K562 (cell line): ENCODE data around the gene TDRD9. TPM values are rescaled to one million over a fixed set of nuclear protein-coding genes. Genes with fewer than 3 reads are reported as not detected.

Source experiments
- KLF6 ChIP-seq: fragments of 250-450 bp; sonication (Bioruptor Pico); IDR thresholded peaks from 2 replicates; pipeline ENCODE4 v1.4.0; 2020; ENCODE audit warnings: mild to moderate bottlenecking, moderate library complexity, borderline replicate concordance
- MEF2D ChIP-seq: conservative IDR thresholded peaks from 2 replicates; pipeline ENCODE4 v1.6.1; 2016; ENCODE audit warnings: low read depth, missing genetic modification characterization, missing compliant biosample characterization
- NELFE ChIP-seq: IDR thresholded peaks from 2 replicates; pipeline ENCODE4 v1.6.1; 2011; ENCODE audit warnings: mild to moderate bottlenecking; ENCODE audit not compliant: insufficient read depth, insufficient read length
- RAD21 ChIP-seq, 2 experiments: fragments of 250-450 bp in 1 of 2; fragments of 450-650 bp in 1 of 2; sonication (Bioruptor Pico) in 1 of 2; formaldehyde crosslinking in 1 of 2; IDR thresholded peaks in 1 of 2; conservative IDR thresholded peaks in 1 of 2; 2 replicates each; pipeline versions ENCODE4 v1.4.0 to v1.8.0; 2020 to 2022; ENCODE audit warnings: mild to moderate bottlenecking in 2 of 2, moderate library complexity in 1 of 2
- TRIM24 ChIP-seq, 2 experiments: fragments of 450-650 bp; IDR thresholded peaks; 2 replicates each; pipeline ENCODE4 v1.6.1; 2016
- TRIM28 ChIP-seq: fragments of 450-650 bp; IDR thresholded peaks from 2 replicates; pipeline ENCODE4 v1.6.1; 2017
- ZFPM2 ChIP-seq: fragments of 250-450 bp; sonication (Bioruptor Pico); IDR thresholded peaks from 2 replicates; pipeline ENCODE4 v1.5.1; 2022; ENCODE audit warnings: mild to moderate bottlenecking
- ZNF717 ChIP-seq: fragments of 250-450 bp; sonication (Bioruptor Pico); IDR thresholded peaks from 2 replicates; pipeline ENCODE4 v1.5.0; 2021
- ZNF778 ChIP-seq: fragments of 450-650 bp; formaldehyde crosslinking; IDR thresholded peaks from 2 replicates; pipeline ENCODE4 v1.4.0; 2020; ENCODE audit warnings: mild to moderate bottlenecking, moderate library complexity
- polyA plus RNA-seq, 8 experiments: library from polyadenylated mRNA; depleted of rRNA in 4 of 8; stranded (reverse) in 5 of 8; unstranded in 3 of 8; fragments of >200 nt; fragmentation: Nextera tagmentation in 2 of 8; fragmentation: Illumina TruSeq in 1 of 8; extraction: Ambion mirVana in 2 of 8; extraction: Trizol in 1 of 8; gene quantifications; 2 replicates each; pipeline versions ENCODE4 v1.2.1 to v1.2.3, GENCODE V29; 2011 to 2014; ENCODE audit warnings: inconsistent platforms in 1 of 8, missing spikeins in 1 of 8
- total RNA-seq, 7 experiments: library from RNA; depleted of rRNA in 6 of 7; stranded (reverse); fragments of >200 nt in 6 of 7; fragmentation: Illumina TruSeq in 2 of 7; extraction: Trizol in 2 of 7; gene quantifications; 2 replicates each; pipeline versions ENCODE4 v1.2.1 to v1.2.3, GENCODE V29; 2011 to 2021; ENCODE audit warnings: low replicate concordance in 1 of 7
- TF ChIP-seq, protein P1 (sequence below): fragments of 250-450 bp; sonication (Bioruptor Pico); IDR thresholded peaks from 2 replicates; pipeline ENCODE4 v1.4.0; 2020
- TF ChIP-seq, protein P2 (sequence below): fragments of 450-650 bp; IDR thresholded peaks from 2 replicates; pipeline ENCODE4 v1.7.1; 2018; ENCODE audit warnings: mild to moderate bottlenecking, low read depth; ENCODE audit not compliant: partially characterized antibody
- TF ChIP-seq, protein P3 (sequence below): fragments of 250-450 bp; sonication (Bioruptor Pico); IDR thresholded peaks from 2 replicates; pipeline ENCODE4 v1.5.0; 2021

TDRD9 gene
- total and polyA plus RNA-seq, 9 of the 15 experiments (the other 6 are each of a cell fraction or from before 2014, with no cell fraction given), result 0.04 to 0.14 (median 0.04) TPM; not detected in 5

DNA sequence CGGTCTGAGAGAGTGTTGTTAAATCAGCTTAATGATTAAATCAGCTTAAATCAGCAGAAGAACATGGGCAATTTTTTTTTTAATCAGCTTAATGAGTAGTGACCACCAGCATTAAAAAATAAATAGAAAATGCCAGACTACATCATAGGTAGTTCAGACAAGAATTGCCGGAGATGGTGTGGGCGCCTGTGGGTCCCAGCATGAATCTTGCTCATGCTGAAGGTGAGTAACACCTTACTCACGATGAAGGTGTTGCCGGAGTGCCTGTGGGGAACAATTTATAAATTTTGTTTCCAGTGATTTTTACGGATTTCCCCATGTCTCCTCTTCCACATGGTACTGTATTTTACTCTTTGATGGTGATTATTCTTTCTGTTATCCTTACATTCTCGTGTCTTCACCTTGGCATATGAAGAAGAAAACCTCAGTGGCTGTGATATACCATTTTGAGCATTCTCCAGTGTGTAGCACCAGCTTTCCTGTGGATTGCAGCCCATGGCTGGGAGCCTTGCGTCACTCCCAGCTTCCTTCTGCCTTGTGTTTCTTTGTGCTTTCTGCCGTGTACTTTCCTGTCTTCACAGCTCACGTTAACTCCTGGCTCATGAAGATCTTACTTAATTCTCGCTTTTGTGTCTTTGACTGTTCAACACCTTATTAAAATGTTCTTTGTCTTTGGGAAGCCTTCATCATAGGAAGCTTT is 4.7 kb downstream of the TDRD9 start (continued):
- TF ChIP-seq, protein P1, sequence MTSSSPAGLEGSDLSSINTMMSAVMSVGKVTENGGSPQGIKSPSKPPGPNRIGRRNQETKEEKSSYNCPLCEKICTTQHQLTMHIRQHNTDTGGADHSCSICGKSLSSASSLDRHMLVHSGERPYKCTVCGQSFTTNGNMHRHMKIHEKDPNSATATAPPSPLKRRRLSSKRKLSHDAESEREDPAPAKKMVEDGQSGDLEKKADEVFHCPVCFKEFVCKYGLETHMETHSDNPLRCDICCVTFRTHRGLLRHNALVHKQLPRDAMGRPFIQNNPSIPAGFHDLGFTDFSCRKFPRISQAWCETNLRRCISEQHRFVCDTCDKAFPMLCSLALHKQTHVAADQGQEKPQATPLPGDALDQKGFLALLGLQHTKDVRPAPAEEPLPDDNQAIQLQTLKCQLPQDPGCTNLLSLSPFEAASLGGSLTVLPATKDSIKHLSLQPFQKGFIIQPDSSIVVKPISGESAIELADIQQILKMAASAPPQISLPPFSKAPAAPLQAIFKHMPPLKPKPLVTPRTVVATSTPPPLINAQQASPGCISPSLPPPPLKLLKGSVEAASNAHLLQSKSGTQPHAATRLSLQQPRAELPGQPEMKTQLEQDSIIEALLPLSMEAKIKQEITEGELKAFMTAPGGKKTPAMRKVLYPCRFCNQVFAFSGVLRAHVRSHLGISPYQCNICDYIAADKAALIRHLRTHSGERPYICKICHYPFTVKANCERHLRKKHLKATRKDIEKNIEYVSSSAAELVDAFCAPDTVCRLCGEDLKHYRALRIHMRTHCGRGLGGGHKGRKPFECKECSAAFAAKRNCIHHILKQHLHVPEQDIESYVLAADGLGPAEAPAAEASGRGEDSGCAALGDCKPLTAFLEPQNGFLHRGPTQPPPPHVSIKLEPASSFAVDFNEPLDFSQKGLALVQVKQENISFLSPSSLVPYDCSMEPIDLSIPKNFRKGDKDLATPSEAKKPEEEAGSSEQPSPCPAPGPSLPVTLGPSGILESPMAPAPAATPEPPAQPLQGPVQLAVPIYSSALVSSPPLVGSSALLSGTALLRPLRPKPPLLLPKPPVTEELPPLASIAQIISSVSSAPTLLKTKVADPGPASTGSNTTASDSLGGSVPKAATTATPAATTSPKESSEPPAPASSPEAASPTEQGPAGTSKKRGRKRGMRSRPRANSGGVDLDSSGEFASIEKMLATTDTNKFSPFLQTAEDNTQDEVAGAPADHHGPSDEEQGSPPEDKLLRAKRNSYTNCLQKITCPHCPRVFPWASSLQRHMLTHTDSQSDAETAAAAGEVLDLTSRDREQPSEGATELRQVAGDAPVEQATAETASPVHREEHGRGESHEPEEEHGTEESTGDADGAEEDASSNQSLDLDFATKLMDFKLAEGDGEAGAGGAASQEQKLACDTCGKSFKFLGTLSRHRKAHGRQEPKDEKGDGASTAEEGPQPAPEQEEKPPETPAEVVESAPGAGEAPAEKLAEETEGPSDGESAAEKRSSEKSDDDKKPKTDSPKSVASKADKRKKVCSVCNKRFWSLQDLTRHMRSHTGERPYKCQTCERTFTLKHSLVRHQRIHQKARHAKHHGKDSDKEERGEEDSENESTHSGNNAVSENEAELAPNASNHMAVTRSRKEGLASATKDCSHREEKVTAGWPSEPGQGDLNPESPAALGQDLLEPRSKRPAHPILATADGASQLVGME (CRISPR knock-in tag), result no peak
- TF ChIP-seq ZFPM2 (CRISPR knock-in tag), result no peak
- TF ChIP-seq KLF6 (CRISPR knock-in tag), result no peak
- TF ChIP-seq RAD21 (CRISPR knock-in tag; conservative IDR thresholded peaks at IDR 0.05 in 1 of 2, IDR thresholded peaks at IDR 0.05 in 1 of 2), result no peak
- TF ChIP-seq MEF2D (tag), result no peak
- TF ChIP-seq TRIM28, result no peak
- TF ChIP-seq, protein P2, sequence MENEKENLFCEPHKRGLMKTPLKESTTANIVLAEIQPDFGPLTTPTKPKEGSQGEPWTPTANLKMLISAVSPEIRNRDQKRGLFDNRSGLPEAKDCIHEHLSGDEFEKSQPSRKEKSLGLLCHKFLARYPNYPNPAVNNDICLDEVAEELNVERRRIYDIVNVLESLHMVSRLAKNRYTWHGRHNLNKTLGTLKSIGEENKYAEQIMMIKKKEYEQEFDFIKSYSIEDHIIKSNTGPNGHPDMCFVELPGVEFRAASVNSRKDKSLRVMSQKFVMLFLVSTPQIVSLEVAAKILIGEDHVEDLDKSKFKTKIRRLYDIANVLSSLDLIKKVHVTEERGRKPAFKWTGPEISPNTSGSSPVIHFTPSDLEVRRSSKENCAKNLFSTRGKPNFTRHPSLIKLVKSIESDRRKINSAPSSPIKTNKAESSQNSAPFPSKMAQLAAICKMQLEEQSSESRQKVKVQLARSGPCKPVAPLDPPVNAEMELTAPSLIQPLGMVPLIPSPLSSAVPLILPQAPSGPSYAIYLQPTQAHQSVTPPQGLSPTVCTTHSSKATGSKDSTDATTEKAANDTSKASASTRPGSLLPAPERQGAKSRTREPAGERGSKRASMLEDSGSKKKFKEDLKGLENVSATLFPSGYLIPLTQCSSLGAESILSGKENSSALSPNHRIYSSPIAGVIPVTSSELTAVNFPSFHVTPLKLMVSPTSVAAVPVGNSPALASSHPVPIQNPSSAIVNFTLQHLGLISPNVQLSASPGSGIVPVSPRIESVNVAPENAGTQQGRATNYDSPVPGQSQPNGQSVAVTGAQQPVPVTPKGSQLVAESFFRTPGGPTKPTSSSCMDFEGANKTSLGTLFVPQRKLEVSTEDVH, result no peak
- no peak for TF ChIP-seq TRIM24 (IDR thresholded peaks at IDR 0.05)
- no peak for TF ChIP-seq ZNF778
- TF ChIP-seq NELFE, result no peak
- no peak for TF ChIP-seq ZNF717
- TF ChIP-seq, protein P3, sequence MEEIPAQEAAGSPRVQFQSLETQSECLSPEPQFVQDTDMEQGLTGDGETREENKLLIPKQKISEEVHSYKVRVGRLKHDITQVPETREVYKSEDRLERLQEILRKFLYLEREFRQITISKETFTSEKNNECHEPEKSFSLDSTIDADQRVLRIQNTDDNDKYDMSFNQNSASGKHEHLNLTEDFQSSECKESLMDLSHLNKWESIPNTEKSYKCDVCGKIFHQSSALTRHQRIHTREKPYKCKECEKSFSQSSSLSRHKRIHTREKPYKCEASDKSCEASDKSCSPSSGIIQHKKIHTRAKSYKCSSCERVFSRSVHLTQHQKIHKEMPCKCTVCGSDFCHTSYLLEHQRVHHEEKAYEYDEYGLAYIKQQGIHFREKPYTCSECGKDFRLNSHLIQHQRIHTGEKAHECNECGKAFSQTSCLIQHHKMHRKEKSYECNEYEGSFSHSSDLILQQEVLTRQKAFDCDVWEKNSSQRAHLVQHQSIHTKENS (CRISPR knock-in tag), result no peak
- TF ChIP-seq, all 486 proteins: peak for 0
